A549 (cell line): ENCODE measurements around the gene LHFPL2.

Source experiments
- EP300 ChIP-seq, 2 experiments: fragments of >200 bp; sonication (Bioruptor Twin); formaldehyde crosslinking; IDR thresholded peaks; 2 replicates in 1 of 2; 3 replicates in 1 of 2; pipeline ENCODE4 v1.6.1; 2016 to 2017
- JUN ChIP-seq, 2 experiments: fragments of >200 bp; sonication (Bioruptor Twin); formaldehyde crosslinking; IDR thresholded peaks; 2 replicates in 1 of 2; 3 replicates in 1 of 2; pipeline ENCODE4 v1.6.1; 2016 to 2017
- KDM5A ChIP-seq: fragments of 200-600 bp; sonication (generic); IDR thresholded peaks from 2 replicates; pipeline ENCODE4 v1.6.1; 2016; ENCODE audit warnings: antibody characterized with exemption, mild to moderate bottlenecking
- POLR2A ChIP-seq: IDR thresholded peaks from 2 replicates; pipeline ENCODE4 v1.6.1; 2012; ENCODE audit warnings: mild to moderate bottlenecking, low read length
- POLR2AphosphoS2 ChIP-seq: conservative IDR thresholded peaks from 2 replicates; pipeline ENCODE4 v1.6.1; 2012; ENCODE audit warnings: low read length, improper control_type of control experiment, inconsistent platforms
- RNF2 ChIP-seq: fragments of 200-600 bp; sonication (generic); IDR thresholded peaks from 2 replicates; pipeline ENCODE4 v1.6.1; 2016; ENCODE audit warnings: low read depth, mild to moderate bottlenecking, antibody characterized with exemption, moderate library complexity, borderline replicate concordance
- TF ChIP-seq, protein P1 (sequence below): fragments of 150-350 bp; IDR thresholded peaks from 2 replicates; pipeline ENCODE4 v1.6.1; 2014; ENCODE audit warnings: low read depth, mild to moderate bottlenecking, low read length
- TF ChIP-seq, protein P2 (sequence below): IDR thresholded peaks from 2 replicates; pipeline ENCODE4 v1.6.1; 2012
- TF ChIP-seq, protein P3 (sequence below): fragments of >200 bp; sonication (Bioruptor Twin); formaldehyde crosslinking; IDR thresholded peaks from 3 replicates; pipeline ENCODE4 v1.5.1; 2016
- TF ChIP-seq, protein P4 (sequence below): fragments of 250-450 bp; sonication (Bioruptor Pico); IDR thresholded peaks from 2 replicates; pipeline ENCODE4 v1.5.0; 2020; ENCODE audit warnings: low read depth, mild to moderate bottlenecking, moderate library complexity
- TF ChIP-seq, protein P5 (sequence below): fragments of 450-650 bp; IDR thresholded peaks from 2 replicates; pipeline ENCODE4 v1.6.1; 2014; ENCODE audit warnings: antibody characterized with exemption

DNA sequence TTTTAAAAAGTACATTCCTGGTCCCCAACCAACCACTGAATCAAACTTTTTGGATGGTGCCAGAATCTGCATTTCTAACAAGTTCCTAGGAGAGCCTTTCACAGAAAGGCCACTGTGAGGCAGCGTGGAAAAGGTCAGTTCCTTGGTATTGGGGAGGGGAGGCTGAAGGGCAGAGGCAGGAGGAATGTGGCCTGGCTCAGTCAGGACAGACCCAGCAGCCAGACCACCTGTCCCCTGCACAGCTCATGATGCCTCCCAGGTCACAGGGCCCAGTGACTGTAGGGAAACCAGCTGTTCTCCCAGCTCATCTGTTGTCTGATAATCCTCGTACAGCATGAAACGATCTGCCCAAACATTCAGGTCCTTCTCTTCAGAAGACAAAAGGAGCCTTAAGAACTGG, 132.9 kb downstream of the LHFPL2 start:
- TF ChIP-seq POLR2A = no peak
- TF ChIP-seq JUN (IDR thresholded peaks at IDR 0.05) = no peak
- TF ChIP-seq EP300 (IDR thresholded peaks at IDR 0.05) = no peak
- TF ChIP-seq, protein P1, sequence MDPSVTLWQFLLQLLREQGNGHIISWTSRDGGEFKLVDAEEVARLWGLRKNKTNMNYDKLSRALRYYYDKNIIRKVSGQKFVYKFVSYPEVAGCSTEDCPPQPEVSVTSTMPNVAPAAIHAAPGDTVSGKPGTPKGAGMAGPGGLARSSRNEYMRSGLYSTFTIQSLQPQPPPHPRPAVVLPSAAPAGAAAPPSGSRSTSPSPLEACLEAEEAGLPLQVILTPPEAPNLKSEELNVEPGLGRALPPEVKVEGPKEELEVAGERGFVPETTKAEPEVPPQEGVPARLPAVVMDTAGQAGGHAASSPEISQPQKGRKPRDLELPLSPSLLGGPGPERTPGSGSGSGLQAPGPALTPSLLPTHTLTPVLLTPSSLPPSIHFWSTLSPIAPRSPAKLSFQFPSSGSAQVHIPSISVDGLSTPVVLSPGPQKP = no peak
- TF ChIP-seq, protein P2, sequence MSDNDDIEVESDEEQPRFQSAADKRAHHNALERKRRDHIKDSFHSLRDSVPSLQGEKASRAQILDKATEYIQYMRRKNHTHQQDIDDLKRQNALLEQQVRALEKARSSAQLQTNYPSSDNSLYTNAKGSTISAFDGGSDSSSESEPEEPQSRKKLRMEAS = no peak
- TF ChIP-seq, protein P3, sequence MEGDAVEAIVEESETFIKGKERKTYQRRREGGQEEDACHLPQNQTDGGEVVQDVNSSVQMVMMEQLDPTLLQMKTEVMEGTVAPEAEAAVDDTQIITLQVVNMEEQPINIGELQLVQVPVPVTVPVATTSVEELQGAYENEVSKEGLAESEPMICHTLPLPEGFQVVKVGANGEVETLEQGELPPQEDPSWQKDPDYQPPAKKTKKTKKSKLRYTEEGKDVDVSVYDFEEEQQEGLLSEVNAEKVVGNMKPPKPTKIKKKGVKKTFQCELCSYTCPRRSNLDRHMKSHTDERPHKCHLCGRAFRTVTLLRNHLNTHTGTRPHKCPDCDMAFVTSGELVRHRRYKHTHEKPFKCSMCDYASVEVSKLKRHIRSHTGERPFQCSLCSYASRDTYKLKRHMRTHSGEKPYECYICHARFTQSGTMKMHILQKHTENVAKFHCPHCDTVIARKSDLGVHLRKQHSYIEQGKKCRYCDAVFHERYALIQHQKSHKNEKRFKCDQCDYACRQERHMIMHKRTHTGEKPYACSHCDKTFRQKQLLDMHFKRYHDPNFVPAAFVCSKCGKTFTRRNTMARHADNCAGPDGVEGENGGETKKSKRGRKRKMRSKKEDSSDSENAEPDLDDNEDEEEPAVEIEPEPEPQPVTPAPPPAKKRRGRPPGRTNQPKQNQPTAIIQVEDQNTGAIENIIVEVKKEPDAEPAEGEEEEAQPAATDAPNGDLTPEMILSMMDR = no peak
- no peak for TF ChIP-seq RNF2
- TF ChIP-seq POLR2AphosphoS2 = no peak
- TF ChIP-seq KDM5A = no peak
- TF ChIP-seq, protein P4, sequence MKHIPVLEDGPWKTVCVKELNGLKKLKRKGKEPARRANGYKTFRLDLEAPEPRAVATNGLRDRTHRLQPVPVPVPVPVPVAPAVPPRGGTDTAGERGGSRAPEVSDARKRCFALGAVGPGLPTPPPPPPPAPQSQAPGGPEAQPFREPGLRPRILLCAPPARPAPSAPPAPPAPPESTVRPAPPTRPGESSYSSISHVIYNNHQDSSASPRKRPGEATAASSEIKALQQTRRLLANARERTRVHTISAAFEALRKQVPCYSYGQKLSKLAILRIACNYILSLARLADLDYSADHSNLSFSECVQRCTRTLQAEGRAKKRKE = no peak
- TF ChIP-seq, protein P5, sequence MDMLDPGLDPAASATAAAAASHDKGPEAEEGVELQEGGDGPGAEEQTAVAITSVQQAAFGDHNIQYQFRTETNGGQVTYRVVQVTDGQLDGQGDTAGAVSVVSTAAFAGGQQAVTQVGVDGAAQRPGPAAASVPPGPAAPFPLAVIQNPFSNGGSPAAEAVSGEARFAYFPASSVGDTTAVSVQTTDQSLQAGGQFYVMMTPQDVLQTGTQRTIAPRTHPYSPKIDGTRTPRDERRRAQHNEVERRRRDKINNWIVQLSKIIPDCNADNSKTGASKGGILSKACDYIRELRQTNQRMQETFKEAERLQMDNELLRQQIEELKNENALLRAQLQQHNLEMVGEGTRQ = no peak
